ENCODE measurements around the gene SLC50A1.
"Not testable (repeated sequence)": the region's sequence is repeated elsewhere in the genome, so short reads cannot be mapped to it uniquely, and the experiment has no call there.

Gene SLC50A1

GRCh38 chr1:155116113-155116764 lies 19.4 kb upstream of the SLC50A1 start:
- DNase-seq (ENCODE audit: low read depth): no peak

DNA sequence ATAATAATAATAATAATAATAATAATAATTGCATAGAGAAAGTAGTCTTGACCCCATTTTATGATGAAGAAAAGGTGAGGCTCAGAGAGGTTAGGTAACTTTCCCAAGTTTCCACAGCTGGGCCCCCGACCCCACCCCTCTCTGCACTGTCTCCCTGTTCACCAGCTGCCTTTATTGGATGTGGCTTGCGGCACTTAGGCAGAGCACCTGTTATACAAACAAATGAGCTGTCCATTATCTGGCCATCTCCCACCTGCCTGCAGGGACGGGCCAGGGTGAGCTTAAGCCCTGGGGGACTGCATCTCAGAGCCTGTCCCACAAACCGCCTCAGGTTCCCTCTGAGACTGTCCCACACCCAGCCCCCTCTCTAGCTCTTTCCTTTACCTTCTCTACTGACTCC lies 18.0 kb upstream of the SLC50A1 start:
- DNase-seq (ENCODE audit: low read depth): no peak

DNA sequence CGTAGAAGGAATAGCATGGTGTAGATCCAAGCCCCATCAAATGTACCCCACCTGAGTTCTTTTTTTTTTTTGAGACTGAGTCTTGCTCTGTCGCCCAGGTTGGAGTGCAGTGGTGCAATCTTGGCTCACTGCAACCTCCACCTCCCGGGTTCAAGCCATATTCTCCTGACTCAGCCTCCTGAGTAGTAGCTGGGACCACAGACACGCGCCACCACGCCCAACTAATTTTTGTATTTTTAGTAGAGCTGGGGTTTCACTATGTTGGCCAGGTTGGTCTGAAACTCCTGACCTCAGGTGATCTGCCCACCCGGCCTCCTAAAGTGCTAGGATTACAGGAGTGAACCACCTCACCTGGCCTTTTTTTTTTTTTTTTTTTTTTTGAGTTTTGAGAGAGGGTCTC lies 17.6 kb upstream of the SLC50A1 start:
- DNase-seq (ENCODE audit: low read depth): not testable (repeated sequence)

- DNase-seq (ENCODE audit: low read depth): no peak
Measured at GRCh38 chr1:155120253-155120652, 15.4 kb upstream of the SLC50A1 start.

GRCh38 chr1:155121249-155121648 lies 14.4 kb upstream of the SLC50A1 start:
- DNase-seq (ENCODE audit: low read depth): no peak

DNA sequence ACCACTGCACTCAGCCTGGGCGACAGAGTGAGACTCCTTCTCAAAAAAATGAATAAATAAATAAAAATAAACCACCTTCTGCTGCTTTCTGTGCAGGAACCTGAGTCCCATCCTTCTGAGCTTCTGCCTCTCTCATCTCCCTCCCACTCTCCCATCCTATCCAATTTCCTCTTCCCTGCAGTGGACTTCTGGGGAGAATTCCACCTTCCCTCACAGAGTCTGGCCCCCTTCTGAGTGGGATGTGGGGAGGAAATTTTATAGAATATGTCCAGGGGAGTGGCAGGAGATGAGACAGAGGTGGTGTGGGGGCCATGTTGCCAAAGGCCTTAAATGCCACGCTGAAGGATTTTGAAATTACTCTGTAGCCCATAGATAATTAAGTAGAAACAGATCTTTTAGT lies 13.3 kb upstream of the SLC50A1 start:
- DNase-seq (ENCODE audit: low read depth): no peak

DNA sequence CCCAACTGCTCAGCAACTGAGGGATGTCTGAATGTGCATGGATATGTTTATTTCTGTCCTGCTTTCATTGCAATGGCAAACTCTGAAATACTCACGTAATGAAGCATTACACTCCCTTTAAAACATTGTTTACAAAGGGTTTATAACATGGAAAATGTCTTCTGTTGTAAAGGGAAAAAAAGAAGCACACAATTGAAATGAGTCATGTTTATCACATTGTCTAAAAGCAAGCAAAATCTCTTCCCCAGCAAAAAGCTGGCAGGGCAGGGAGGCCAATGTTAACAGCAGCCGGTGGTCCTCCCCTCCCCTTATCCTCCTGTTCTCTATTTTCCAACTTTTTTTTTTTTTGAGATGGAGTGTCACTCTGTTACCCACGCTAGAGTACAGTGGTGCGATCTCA lies 11.9 kb upstream of the SLC50A1 start:
- no peak for DNase-seq (ENCODE audit: low read depth)

DNA sequence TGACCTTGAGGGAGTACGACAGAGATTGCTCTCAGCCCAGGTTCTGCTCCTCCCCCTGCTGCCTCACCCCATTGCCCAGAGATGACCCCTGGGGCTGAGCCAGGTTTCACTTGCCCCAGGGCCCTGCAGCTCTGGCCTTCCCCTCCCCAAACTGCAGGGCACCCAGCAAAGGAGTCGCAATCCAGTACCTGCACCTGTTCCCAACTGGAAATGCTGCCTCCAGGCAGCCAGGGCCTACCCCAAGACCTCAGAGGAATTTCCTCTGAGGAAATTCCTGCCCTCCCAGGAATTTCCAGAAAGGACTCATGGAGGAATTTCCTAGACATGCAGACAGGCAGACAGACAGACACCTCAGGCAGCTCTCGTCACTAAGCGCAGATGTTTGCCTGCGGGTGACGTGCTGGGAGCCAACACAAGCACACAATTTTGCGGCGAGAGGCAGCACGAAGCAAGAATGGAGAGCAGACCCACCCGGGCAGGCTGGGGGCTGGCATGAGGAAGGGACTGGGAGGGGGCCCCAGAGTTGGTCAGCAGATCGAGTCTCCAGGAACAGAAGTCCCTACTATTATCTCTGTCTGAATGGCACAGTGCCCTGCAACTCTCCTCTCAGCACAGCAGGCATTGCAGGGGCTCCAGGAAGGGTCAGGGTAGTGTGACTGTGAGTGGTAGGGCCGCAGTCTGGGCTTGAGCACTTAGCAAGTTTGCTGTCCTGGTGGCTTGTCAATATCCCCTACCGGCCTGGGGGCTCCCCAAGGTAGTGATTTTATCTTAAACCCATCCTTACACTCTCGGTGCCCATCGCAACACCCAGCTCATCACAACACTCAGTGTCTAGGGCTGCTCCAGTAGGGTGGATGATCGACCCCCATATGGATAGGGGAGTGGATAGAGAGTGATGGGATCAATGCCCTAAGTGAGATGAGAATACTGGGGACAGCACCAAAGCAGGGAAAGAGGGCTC lies 10.9 kb upstream of the SLC50A1 start:
- no peak for DNase-seq (ENCODE audit: low read depth)

GRCh38 chr1:155125511-155125945 lies 10.1 kb upstream of the SLC50A1 start:
- no peak for DNase-seq (ENCODE audit: low read depth)

- no peak for DNase-seq (ENCODE audit: low read depth)
Measured at GRCh38 chr1:155125946-155126555, 9.6 kb upstream of the SLC50A1 start.

DNA sequence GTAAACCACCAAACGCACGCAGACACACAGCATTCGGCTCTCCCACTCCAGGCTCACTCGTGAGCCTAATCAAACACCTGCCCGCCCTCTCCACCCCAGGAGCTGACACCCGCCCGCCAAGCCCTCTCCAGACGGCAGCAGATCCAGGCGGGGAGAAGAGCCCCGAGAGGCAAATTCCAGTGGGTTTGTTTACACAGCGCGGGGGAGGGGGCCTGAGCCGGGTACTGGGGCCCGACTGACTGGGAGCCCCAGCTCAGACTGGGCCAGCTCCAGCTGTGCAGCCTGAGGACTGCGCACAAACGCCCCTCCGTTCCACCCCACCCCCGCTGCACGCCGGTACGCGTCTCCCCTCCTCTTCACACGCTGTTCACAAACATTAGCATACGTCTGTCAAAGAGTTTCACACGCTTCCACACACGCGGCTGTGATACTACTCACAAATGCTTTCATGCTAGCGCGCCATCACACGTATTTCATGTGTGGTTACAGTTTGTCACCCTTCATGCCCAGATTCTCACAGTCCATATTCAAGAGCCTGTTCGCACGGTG lies 9.0 kb upstream of the SLC50A1 start:
- DNase-seq (ENCODE audit: low read depth): no peak

DNA sequence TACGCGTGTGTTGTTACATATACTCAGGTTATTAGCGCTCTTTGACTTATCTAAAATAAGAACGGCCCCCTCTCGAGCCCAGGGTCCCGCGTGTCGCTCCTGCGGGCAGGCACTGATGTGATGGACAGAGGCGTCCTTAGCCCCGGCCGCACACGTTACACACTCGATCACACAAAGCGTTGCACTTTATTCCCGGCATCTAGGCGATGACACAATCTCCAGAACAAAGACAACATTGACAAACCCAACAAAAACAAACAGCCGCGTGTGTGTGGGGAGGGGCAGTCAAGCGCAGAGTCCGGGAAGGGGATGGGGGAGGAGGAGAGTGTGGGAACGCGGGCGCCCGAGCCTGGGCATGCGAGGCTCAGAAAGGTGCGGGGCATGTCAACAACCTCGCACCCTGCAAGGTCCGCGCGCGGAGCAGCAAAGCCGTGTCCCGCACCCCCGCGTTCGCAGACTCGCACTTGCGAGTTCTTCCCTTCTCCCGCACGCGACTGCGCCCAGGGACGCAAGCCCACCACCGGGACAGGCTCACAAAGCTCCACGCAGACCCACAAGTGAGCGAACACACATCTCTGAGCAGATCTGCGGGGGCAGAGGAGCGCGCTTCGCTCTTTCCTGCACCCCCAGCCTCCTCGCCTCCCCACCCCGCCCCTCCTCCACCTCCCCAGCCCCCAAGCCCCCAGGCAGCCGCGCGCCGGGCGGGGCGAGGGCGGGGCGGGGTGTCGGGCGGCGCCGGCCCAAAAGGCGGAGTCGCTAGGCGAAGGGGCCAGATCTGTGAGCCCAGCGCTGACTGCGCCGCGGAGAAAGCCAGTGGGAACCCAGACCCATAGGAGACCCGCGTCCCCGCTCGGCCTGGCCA lies 8.3 kb upstream of the SLC50A1 start, which contains the start of gene EFNA1:
EFNA1 (plus strand) TSS at position 772 of the 862 bp plus-strand sequence. CDS start 102 bp downstream, outside the sequence.
- no peak for DNase-seq (ENCODE audit: low read depth)

DNA sequence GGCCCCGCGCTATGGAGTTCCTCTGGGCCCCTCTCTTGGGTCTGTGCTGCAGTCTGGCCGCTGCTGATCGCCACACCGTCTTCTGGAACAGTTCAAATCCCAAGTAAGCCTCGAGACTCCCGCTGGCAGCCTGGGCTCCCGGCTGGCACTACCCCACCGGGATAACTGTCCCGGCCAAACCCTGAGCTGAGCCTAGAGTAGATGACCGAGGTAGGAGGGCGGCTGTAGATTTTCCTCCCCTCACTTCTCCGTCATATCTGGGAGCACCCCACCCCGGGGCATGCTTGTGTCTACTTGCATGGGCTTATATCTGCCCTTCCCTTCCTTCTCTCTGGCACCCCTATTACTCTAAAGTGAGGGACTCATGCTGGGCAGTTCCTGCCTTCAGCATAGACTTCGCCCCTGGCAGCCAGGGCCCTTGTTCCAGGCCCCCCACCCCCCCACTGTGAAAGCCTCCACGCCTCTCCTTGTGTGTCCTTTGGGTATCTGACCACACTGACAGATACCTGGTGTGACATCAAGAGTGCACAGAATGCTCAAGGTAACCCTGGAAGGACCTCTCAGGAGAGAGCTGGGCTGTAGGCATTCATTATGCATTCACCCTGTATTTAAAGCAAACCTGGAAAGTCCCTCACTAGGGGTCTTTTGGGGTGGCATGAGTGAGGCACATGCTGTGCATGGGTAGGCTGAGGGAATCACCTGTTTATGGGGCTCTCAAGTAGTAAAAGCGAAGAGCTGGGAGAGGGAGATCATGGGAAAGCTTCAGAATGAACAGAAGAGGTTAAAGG lies 7.5 kb upstream of the SLC50A1 start:
- DNase-seq (ENCODE audit: low read depth): no peak

- no peak for DNase-seq (ENCODE audit: low read depth)
Measured at GRCh38 chr1:155128755-155129473, 6.7 kb upstream of the SLC50A1 start.

- DNase-seq (ENCODE audit: low read depth): no peak
Measured at GRCh38 chr1:155130272-155131006, 5.2 kb upstream of the SLC50A1 start.

DNA sequence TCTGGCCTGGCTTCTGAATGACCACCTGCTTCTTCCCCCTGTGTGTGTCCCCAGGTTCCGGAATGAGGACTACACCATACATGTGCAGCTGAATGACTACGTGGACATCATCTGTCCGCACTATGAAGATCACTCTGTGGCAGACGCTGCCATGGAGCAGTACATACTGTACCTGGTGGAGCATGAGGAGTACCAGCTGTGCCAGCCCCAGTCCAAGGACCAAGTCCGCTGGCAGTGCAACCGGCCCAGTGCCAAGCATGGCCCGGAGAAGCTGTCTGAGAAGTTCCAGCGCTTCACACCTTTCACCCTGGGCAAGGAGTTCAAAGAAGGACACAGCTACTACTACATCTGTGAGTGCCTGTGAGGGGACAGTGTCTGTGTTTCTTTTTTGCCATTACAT lies 4.4 kb upstream of the SLC50A1 start:
- DNase-seq (ENCODE audit: low read depth): no peak

GRCh38 chr1:155131856-155132255 lies 3.8 kb upstream of the SLC50A1 start:
- no peak for DNase-seq (ENCODE audit: low read depth)

- DNase-seq (ENCODE audit: low read depth): no peak
Measured at GRCh38 chr1:155133799-155134281, 1.8 kb upstream of the SLC50A1 start.

- DNase-seq (ENCODE audit: low read depth): no peak
Measured at GRCh38 chr1:155134322-155134721, 1.3 kb upstream of the SLC50A1 start.
